Activated CD8-positive, alpha-beta T cell treated with anti-CD3 and anti-CD28 coated beads for 36 hours (primary cell): ENCODE measurements around the gene DOCK3. TPM values are rescaled to one million over a fixed set of nuclear protein-coding genes. Genes with fewer than 3 reads are reported as not detected.
"Not testable (repeated sequence)": the region's sequence is repeated elsewhere in the genome, so short reads cannot be mapped to it uniquely, and the experiment has no call there.

ENCODE experiments used
- ATAC-seq: fragments of 200-7000 bp; cut with Tn5 transposase; one replicate; pipeline ENCODE4 v1.10.0; 2021; ENCODE audit warnings: mild to moderate bottlenecking, moderate library complexity
- CTCF ChIA-PET: fragments of 350-600 bp; sonication (Branson Sonifier 250); formaldehyde crosslinking; loops from one replicate; lab custom pipeline; 2021; ENCODE audit warnings: antibody characterized with exemption; lab: Charles Lee
- POLR2A ChIA-PET: fragments of 350-600 bp; sonication (Branson Sonifier 250); formaldehyde crosslinking; loops from one replicate; lab custom pipeline; 2021; ENCODE audit warnings: antibody characterized with exemption; lab: Charles Lee
- DNase-seq: peaks from one replicate; pipeline ENCODE4 v3.0.0-alpha.2; 2020
- H3K27ac Mint-ChIP-seq: one replicate; pipeline ENCODE4 v1.8.0; 2021; ENCODE audit warnings: mild to moderate bottlenecking, mixed read lengths
- H3K27me3 Mint-ChIP-seq: one replicate; pipeline ENCODE4 v1.8.0; 2021; ENCODE audit warnings: mixed read lengths
- H3K36me3 Mint-ChIP-seq: one replicate; pipeline ENCODE4 v1.8.0; 2021; ENCODE audit warnings: low read depth, mixed read lengths
- H3K4me1 Mint-ChIP-seq: one replicate; pipeline ENCODE4 v1.8.0; 2021; ENCODE audit warnings: low read depth, mixed read lengths
- H3K4me3 Mint-ChIP-seq: one replicate; pipeline ENCODE4 v1.8.0; 2021; ENCODE audit warnings: mild to moderate bottlenecking, moderate library complexity, mixed read lengths
- H3K9me3 Mint-ChIP-seq: one replicate; pipeline ENCODE4 v1.8.0; 2021; ENCODE audit warnings: mixed read lengths
- CTCF ChIP-seq: fragments of 200-600 bp; IDR thresholded peaks from one replicate; pipeline ENCODE4 v1.8.0; 2022; ENCODE audit warnings: antibody characterized with exemption, mild to moderate bottlenecking
- intact Hi-C: fragments of 100-400 bp; cut with micrococcal nuclease; formaldehyde crosslinking; loops from one replicate; pipeline ENCODE4 v1.10.0; 2022
- total RNA-seq, 2 experiments: library from RNA; stranded (reverse); gene quantifications; one replicate each; pipeline ENCODE4 v1.2.3, GENCODE V29; 2021

Gene DOCK3
- total RNA-seq, 2 experiments from 2014 or later, result 3.6 to 4.2 TPM

GRCh38 chr3:51123531-51123930 lies 448.8 kb downstream of the DOCK3 start:
- POLR2A ChIA-PET, result interaction anchor here (0.6 kb wide), 1 partner anchor 330 kb away, joined by 3 read pairs; no protein-coding TSS in a partner anchor
- intact Hi-C loops, result no loop called here
- Mint-ChIP-seq H3K27ac (no peak overlapping the region), H3K27me3 (peaks cover 1% of the 10 kb centered on the region), H3K9me3 (peaks cover 14% of the 10 kb centered on the region), H3K4me1 (no peaks in the 10 kb centered on the region), H3K36me3 (peaks cover 6% of the 10 kb centered on the region), H3K4me3 (no peak overlapping the region)
- CTCF ChIA-PET, result no interaction called here
- ATAC-seq (no peak), DNase-seq (no peak)
- TF ChIP-seq CTCF, result no peak

DNA sequence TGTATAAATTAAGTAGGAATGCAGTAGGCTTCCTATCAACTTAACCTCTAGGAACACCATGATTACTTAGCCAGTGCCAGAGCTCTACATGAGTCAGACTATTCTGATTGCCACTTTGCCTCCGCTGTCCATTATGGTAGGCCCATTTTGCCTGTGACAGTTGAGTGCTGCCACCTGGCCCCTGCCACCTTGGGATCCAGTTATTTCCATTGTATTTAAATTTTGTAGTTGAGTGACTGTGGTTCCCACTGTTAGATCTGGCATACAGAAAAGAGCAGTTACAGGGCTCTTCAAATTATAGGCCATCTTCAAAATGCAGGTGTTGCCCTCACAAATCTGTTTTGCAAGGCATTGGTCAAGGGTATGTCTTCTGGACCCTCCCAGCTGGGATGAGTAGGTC lies 456.9 kb downstream of the DOCK3 start:
- H3K9me3 Mint-ChIP-seq, result peaks cover 12% of the 10 kb centered on the region
- ATAC-seq, H3K27ac Mint-ChIP-seq, H3K4me3 Mint-ChIP-seq, CTCF ChIA-PET, H3K36me3 Mint-ChIP-seq, H3K4me1 Mint-ChIP-seq, H3K27me3 Mint-ChIP-seq, DNase-seq, POLR2A ChIA-PET, intact Hi-C loops: not testable (repeated sequence)

GRCh38 chr3:51137715-51138114 lies 463.0 kb downstream of the DOCK3 start:
- TF ChIP-seq CTCF, result no peak
- POLR2A ChIA-PET, result no interaction called here
- intact Hi-C loops, result no loop called here
- Mint-ChIP-seq H3K27me3 (no peaks in the 10 kb centered on the region), H3K36me3 (no peaks in the 10 kb centered on the region), H3K4me1 (peaks cover 10% of the 10 kb centered on the region), H3K9me3 (peaks cover 2% of the 10 kb centered on the region), H3K27ac (no peak overlapping the region), H3K4me3 (no peak overlapping the region)
- CTCF ChIA-PET, result no interaction called here
- no peak for DNase-seq
- ATAC-seq, result no peak

DNA sequence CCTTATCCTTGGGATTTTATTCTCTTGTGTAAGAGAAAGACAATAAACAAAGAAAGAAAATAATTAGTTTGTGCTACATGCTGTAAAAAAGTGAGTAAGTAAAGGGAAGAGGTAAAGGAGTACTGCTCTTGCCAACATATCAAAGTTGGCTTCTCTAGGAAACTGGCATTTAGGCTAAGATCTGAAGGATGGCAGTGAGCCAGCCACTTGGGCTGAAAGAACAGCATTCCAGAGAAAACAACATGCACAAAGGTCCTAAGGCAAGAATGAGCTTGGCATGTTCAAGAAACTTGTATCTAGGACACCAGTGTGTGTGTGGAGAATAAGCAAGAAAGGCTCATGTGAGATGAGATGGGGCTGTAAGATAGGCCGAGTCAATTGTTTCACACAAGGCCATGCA lies 464.9 kb downstream of the DOCK3 start:
- Mint-ChIP-seq H3K27ac (no peak overlapping the region), H3K36me3 (no peaks in the 10 kb centered on the region), H3K27me3 (no peaks in the 10 kb centered on the region), H3K4me1 (peaks cover 10% of the 10 kb centered on the region), H3K9me3 (no peaks in the 10 kb centered on the region), H3K4me3 (no peak overlapping the region)
- no peak for DNase-seq
- ChIA-PET POLR2A (no interaction called here), CTCF (no interaction called here)
- no peak for TF ChIP-seq CTCF
- intact Hi-C loops, result no loop called here
- no peak for ATAC-seq

DNA sequence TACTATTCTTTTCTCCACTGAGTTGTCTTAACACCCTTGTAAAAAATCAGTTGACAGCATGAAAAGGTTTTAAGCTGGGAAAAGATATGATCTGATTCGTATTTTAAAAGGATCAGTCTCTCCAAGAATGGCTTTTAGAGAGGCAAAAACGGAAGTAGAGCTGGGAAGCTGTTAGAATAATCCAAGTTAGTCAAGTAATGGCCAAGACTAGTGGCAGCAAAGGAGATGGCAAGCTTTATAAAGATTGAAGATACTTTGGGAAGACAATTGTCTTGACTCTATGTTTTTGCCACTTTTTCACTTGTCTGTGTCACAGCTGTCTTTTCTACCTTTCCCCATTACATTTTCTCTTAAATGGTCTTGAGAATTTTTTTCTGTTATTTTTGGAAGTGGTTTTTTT lies 466.8 kb downstream of the DOCK3 start:
- Mint-ChIP-seq H3K27ac (no peak overlapping the region), H3K36me3 (no peaks in the 10 kb centered on the region), H3K4me1 (peaks cover 10% of the 10 kb centered on the region), H3K27me3 (no peaks in the 10 kb centered on the region), H3K9me3 (no peaks in the 10 kb centered on the region), H3K4me3 (no peak overlapping the region)
- intact Hi-C loops, result no loop called here
- POLR2A ChIA-PET, result interaction anchor here (1.2 kb wide), 1 partner anchor 9 kb away, joined by 4 read pairs; no protein-coding TSS in a partner anchor
- CTCF ChIA-PET, result interaction anchor here (1.2 kb wide), 1 partner anchor 12 kb away, joined by 3 read pairs; no protein-coding TSS in a partner anchor
- ATAC-seq (no peak), DNase-seq (no peak)
- TF ChIP-seq CTCF, result no peak
